ENCODE results near the gene BICD2.

DNA sequence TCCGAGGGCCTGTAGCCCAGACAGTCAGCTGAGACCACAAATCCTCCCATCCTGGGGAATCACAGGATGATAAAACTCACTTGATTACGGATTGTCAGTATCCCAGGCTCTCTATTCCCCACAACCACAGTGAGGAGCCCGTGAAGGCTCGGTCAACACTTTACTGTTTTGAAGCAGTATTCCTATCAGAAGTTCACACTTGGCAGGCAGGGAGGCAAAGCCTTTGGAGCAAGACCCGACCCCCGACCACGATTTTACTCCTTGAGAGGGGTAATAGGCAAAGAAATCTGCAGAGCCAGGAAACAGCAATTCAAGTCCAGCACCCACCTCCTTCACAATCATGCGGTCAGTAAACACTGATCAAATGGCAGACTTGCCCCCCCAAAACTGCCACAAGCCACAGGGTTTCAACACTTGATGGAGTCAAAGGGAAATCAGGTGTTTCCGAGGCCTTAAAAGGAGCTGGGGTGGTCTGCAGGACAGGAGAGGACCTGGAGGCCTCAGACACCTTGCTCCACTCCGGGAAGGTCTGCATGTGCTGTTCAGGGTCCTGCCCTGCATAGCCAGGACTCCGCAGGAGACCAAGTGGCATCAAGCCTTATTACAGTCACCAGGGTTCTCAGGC, 25.2 kb downstream of the BICD2 start:
- TF ChIP-seq, protein P1, sequence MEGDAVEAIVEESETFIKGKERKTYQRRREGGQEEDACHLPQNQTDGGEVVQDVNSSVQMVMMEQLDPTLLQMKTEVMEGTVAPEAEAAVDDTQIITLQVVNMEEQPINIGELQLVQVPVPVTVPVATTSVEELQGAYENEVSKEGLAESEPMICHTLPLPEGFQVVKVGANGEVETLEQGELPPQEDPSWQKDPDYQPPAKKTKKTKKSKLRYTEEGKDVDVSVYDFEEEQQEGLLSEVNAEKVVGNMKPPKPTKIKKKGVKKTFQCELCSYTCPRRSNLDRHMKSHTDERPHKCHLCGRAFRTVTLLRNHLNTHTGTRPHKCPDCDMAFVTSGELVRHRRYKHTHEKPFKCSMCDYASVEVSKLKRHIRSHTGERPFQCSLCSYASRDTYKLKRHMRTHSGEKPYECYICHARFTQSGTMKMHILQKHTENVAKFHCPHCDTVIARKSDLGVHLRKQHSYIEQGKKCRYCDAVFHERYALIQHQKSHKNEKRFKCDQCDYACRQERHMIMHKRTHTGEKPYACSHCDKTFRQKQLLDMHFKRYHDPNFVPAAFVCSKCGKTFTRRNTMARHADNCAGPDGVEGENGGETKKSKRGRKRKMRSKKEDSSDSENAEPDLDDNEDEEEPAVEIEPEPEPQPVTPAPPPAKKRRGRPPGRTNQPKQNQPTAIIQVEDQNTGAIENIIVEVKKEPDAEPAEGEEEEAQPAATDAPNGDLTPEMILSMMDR (IDR thresholded peaks at IDR 0.05; ENCODE audit: low read depth, low read length, poor library complexity, severe bottlenecking): no peak
- no peak for TF ChIP-seq EZH2phosphoT487 (IDR thresholded peaks at IDR 0.05; ENCODE audit: borderline replicate concordance, low read length)
